ENCODE data around the gene MAST3. TPM values are rescaled to one million over a fixed set of nuclear protein-coding genes. Genes with fewer than 3 reads are reported as not detected.

MAST3 gene
- total RNA-seq, 2 donors from 2014 or later: 5.8 to 7.5 TPM

- Histone ChIP-seq H3K4me3 (no peak overlapping the region), H3K9me3 (no peaks in the 10 kb centered on the region), H3K4me1 (peaks cover 0 to 14% of the 10 kb centered on the region in 2 donors), H3K27me3 (no peaks in the 10 kb centered on the region), H3K27ac (no peak overlapping the region), H3K36me3 (peaks cover 45% of the 10 kb centered on the region)
- TF ChIP-seq CTCF (IDR thresholded peaks at IDR 0.05): no peak
- no peak for DNase-seq (ENCODE audit: low spot score)
Measured at GRCh38 chr19:18165794-18166544, 68.4 kb downstream of the MAST3 start.

GRCh38 chr19:18167011-18167410 lies 69.4 kb downstream of the MAST3 start:
- TF ChIP-seq CTCF (IDR thresholded peaks at IDR 0.05): no peak
- peaks cover 0 to 14% of the 10 kb centered on the region in 2 donors for H3K4me1 ChIP-seq
- peaks cover 45% of the 10 kb centered on the region for H3K36me3 ChIP-seq
- H3K27me3 ChIP-seq: no peaks in the 10 kb centered on the region
- no peaks in the 10 kb centered on the region for H3K9me3 ChIP-seq
- H3K4me3 ChIP-seq: no peak overlapping the region
- DNase-seq (ENCODE audit: low spot score): no peak
- no peak overlapping the region for H3K27ac ChIP-seq

GRCh38 chr19:18167975-18168645 lies 70.5 kb downstream of the MAST3 start:
- TF ChIP-seq CTCF (IDR thresholded peaks at IDR 0.05): peak; percentile 69 to 73
- H3K27ac ChIP-seq: no peak overlapping the region
- DNase-seq (ENCODE audit: low spot score): no peak

DNA sequence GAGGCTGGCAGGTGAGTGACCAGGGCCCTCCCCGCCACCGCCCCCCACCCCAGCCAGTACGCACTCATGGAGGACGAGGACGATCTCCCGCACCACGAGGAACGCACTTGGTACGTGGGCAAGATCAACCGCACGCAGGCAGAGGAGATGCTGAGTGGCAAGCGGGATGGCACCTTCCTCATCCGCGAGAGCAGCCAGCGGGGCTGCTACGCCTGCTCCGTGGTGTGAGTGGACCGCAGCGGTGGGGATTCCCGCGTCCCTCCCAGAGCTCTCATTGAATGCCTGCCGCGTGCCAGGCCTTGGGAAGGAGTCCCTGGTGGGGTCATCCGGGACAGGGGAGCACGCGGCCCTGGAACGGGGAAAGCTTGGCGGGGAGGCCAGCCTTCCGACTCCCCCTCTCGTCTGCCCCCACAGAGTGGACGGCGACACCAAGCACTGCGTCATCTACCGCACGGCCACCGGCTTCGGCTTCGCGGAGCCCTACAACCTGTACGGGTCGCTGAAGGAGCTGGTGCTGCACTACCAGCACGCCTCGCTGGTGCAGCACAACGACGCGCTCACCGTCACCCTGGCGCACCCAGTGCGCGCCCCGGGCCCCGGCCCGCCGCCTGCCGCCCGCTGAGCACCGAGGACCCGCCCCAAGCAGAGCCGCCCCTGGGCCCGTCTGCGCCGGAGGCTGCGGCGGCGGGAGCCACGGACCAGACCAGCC lies 71.2 kb downstream of the MAST3 start:
- no peak for TF ChIP-seq CTCF (IDR thresholded peaks at IDR 0.05)
- peaks cover 35% of the 10 kb centered on the region for H3K36me3 ChIP-seq
- H3K4me1 ChIP-seq: peaks cover 0 to 28% of the 10 kb centered on the region in 2 donors
- H3K4me3 ChIP-seq: no peak overlapping the region
- no peak overlapping the region for H3K27ac ChIP-seq
- H3K27me3 ChIP-seq: no peaks in the 10 kb centered on the region
- H3K9me3 ChIP-seq: no peaks in the 10 kb centered on the region
- no peak for DNase-seq (ENCODE audit: low spot score)

More at GRCh38 chr19:18167975-18168645, 70.5 kb downstream of the MAST3 start:
- H3K4me1 ChIP-seq: peaks cover 0 to 21% of the 10 kb centered on the region in 2 donors
- no peaks in the 10 kb centered on the region for H3K27me3 ChIP-seq
- H3K9me3 ChIP-seq: no peaks in the 10 kb centered on the region
- no peak overlapping the region for H3K4me3 ChIP-seq
- peaks cover 39% of the 10 kb centered on the region for H3K36me3 ChIP-seq

GRCh38 chr19:18170714-18171255 lies 73.2 kb downstream of the MAST3 start:
- peaks cover 27% of the 10 kb centered on the region for H3K36me3 ChIP-seq
- H3K27me3 ChIP-seq: no peaks in the 10 kb centered on the region
- peak overlapping the region; percentile 46 to 55 for H3K27ac ChIP-seq
- no peak overlapping the region for H3K4me3 ChIP-seq
- no peaks in the 10 kb centered on the region for H3K9me3 ChIP-seq
- H3K4me1 ChIP-seq: peaks cover 0 to 30% of the 10 kb centered on the region in 2 donors
- no peak for TF ChIP-seq CTCF (IDR thresholded peaks at IDR 0.05)
- no peak for DNase-seq (ENCODE audit: low spot score)

Measured in right atrium auricular region (tissue), 2 donors.